ENCODE measurements around the gene PHLPP2. TPM values are rescaled to one million over a fixed set of nuclear protein-coding genes. Genes with fewer than 3 reads are reported as not detected.
"Not testable (repeated sequence)": the region's sequence is repeated elsewhere in the genome, so short reads cannot be mapped to it uniquely, and the experiment has no call there.

Gene PHLPP2
- total RNA-seq, 1 experiment from 2014 or later: 10.5 TPM

GRCh38 chr16:71687861-71688260 is 36.6 kb downstream of the PHLPP2 start:
- POLR2A ChIA-PET: interaction anchor here (0.6 kb wide), 1 partner anchor 11 kb away, joined by 3 read pairs; no protein-coding TSS in a partner anchor
- Mint-ChIP-seq H3K4me1 (ENCODE audit: insufficient read depth, unreplicated experiment) (no peaks in the 10 kb centered on the region), H3K36me3 (ENCODE audit: insufficient read depth, unreplicated experiment) (peaks cover 59% of the 10 kb centered on the region), H3K27me3 (ENCODE audit: insufficient read depth, unreplicated experiment) (no peaks in the 10 kb centered on the region), H3K9me3 (ENCODE audit: unreplicated experiment) (no peaks in the 10 kb centered on the region), H3K27ac (ENCODE audit: low read depth, unreplicated experiment) (no peak overlapping the region), H3K4me3 (ENCODE audit: unreplicated experiment) (no peak overlapping the region)
- no peak for TF ChIP-seq CTCF (IDR thresholded peaks at IDR 0.05; ENCODE audit: unreplicated experiment)
- DNase-seq (ENCODE audit: unreplicated experiment): no peak
- CTCF ChIA-PET: no interaction called here
- BruUV-seq (replicated peaks): no TSS peak
- intact Hi-C loops (cut with micrococcal nuclease): no loop called here

GRCh38 chr16:71684280-71684679 is 40.2 kb downstream of the PHLPP2 start:
- H3K27ac Mint-ChIP-seq (ENCODE audit: low read depth, unreplicated experiment); DNase-seq (ENCODE audit: unreplicated experiment); BruUV-seq (replicated peaks); H3K27me3 Mint-ChIP-seq (ENCODE audit: insufficient read depth, unreplicated experiment); H3K4me1 Mint-ChIP-seq (ENCODE audit: insufficient read depth, unreplicated experiment); POLR2A ChIA-PET; H3K4me3 Mint-ChIP-seq (ENCODE audit: unreplicated experiment); H3K9me3 Mint-ChIP-seq (ENCODE audit: unreplicated experiment); intact Hi-C loops (cut with micrococcal nuclease); CTCF ChIA-PET: not testable (repeated sequence)
- H3K36me3 Mint-ChIP-seq (ENCODE audit: insufficient read depth, unreplicated experiment): peaks cover 77% of the 10 kb centered on the region

GRCh38 chr16:71681360-71681759 is 43.1 kb downstream of the PHLPP2 start:
- intact Hi-C loops (cut with micrococcal nuclease): no loop called here
- H3K4me1 Mint-ChIP-seq (ENCODE audit: insufficient read depth, unreplicated experiment): no peaks in the 10 kb centered on the region
- no peak for TF ChIP-seq CTCF (IDR thresholded peaks at IDR 0.05; ENCODE audit: unreplicated experiment)
- no peaks in the 10 kb centered on the region for H3K9me3 Mint-ChIP-seq (ENCODE audit: unreplicated experiment)
- no peak for DNase-seq (ENCODE audit: unreplicated experiment)
- BruUV-seq (replicated peaks): no TSS peak
- CTCF ChIA-PET: interaction anchor here (0.6 to 0.9 kb wide), 3 partner anchors 11 to 1091 kb away, joined by 3 read pairs; no protein-coding TSS in a partner anchor
- no peaks in the 10 kb centered on the region for H3K27me3 Mint-ChIP-seq (ENCODE audit: insufficient read depth, unreplicated experiment)
- H3K27ac Mint-ChIP-seq (ENCODE audit: low read depth, unreplicated experiment): no peak overlapping the region
- no peak overlapping the region for H3K4me3 Mint-ChIP-seq (ENCODE audit: unreplicated experiment)
- peaks cover 78% of the 10 kb centered on the region for H3K36me3 Mint-ChIP-seq (ENCODE audit: insufficient read depth, unreplicated experiment)
- POLR2A ChIA-PET: interaction anchor here (1.4 kb wide), 1 partner anchor 10 kb away, joined by 4 read pairs; no protein-coding TSS in a partner anchor

- Mint-ChIP-seq H3K4me1 (ENCODE audit: insufficient read depth, unreplicated experiment) (no peaks in the 10 kb centered on the region), H3K27ac (ENCODE audit: low read depth, unreplicated experiment) (no peak overlapping the region), H3K4me3 (ENCODE audit: unreplicated experiment) (no peak overlapping the region), H3K9me3 (ENCODE audit: unreplicated experiment) (no peaks in the 10 kb centered on the region), H3K36me3 (ENCODE audit: insufficient read depth, unreplicated experiment) (peaks cover 60% of the 10 kb centered on the region), H3K27me3 (ENCODE audit: insufficient read depth, unreplicated experiment) (no peaks in the 10 kb centered on the region)
- POLR2A ChIA-PET: interaction anchor here (0.6 kb wide), 1 partner anchor 1980 kb away, joined by 3 read pairs; no protein-coding TSS in a partner anchor
- no TSS peak for BruUV-seq (replicated peaks)
- TF ChIP-seq CTCF (IDR thresholded peaks at IDR 0.05; ENCODE audit: unreplicated experiment): no peak
- no peak for DNase-seq (ENCODE audit: unreplicated experiment)
- intact Hi-C loops (cut with micrococcal nuclease): no loop called here
- CTCF ChIA-PET: interaction anchor here (0.8 kb wide), 1 partner anchor 25 kb away, joined by 3 read pairs; no protein-coding TSS in a partner anchor
Measured at GRCh38 chr16:71676236-71676635, 48.3 kb downstream of the PHLPP2 start.

GRCh38 chr16:71675380-71675779 is 49.1 kb downstream of the PHLPP2 start:
- BruUV-seq (replicated peaks): no TSS peak
- Mint-ChIP-seq H3K4me1 (ENCODE audit: insufficient read depth, unreplicated experiment) (no peaks in the 10 kb centered on the region), H3K36me3 (ENCODE audit: insufficient read depth, unreplicated experiment) (peaks cover 57% of the 10 kb centered on the region), H3K9me3 (ENCODE audit: unreplicated experiment) (no peaks in the 10 kb centered on the region), H3K27me3 (ENCODE audit: insufficient read depth, unreplicated experiment) (no peaks in the 10 kb centered on the region), H3K27ac (ENCODE audit: low read depth, unreplicated experiment) (no peak overlapping the region), H3K4me3 (ENCODE audit: unreplicated experiment) (no peak overlapping the region)
- POLR2A ChIA-PET: interaction anchor here (0.6 kb wide), 1 partner anchor 1981 kb away, joined by 3 read pairs; no protein-coding TSS in a partner anchor
- intact Hi-C loops (cut with micrococcal nuclease): no loop called here
- CTCF ChIA-PET: interaction anchor here (0.8 kb wide), 1 partner anchor 24 kb away, joined by 3 read pairs; no protein-coding TSS in a partner anchor
- no peak for TF ChIP-seq CTCF (IDR thresholded peaks at IDR 0.05; ENCODE audit: unreplicated experiment)
- no peak for DNase-seq (ENCODE audit: unreplicated experiment)

Data from MCF 10A (cell line).